GM19023 (cell line): ENCODE measurements around the gene RASSF10.
"Not testable (repeated sequence)": the region's sequence is repeated elsewhere in the genome, so short reads cannot be mapped to it uniquely, and the experiment has no call there.

Experiments used
- ATAC-seq: cut with Tn5 transposase; IDR thresholded peaks from one replicate; pipeline ENCODE4 v1.9.1; 2021; ENCODE audit warnings: mild to moderate bottlenecking, moderate library complexity; ENCODE audit not compliant: unreplicated experiment

RASSF10 gene

GRCh38 chr11:13019313-13019712 lies 10.2 kb downstream of the RASSF10 start:
- no peak for ATAC-seq

GRCh38 chr11:13023423-13023822 lies 14.3 kb downstream of the RASSF10 start:
- no peak for ATAC-seq

GRCh38 chr11:13026722-13027121 lies 17.6 kb downstream of the RASSF10 start:
- no peak for ATAC-seq

GRCh38 chr11:13028322-13028721 lies 19.2 kb downstream of the RASSF10 start:
- no peak for ATAC-seq

GRCh38 chr11:13029872-13030271 lies 20.8 kb downstream of the RASSF10 start:
- ATAC-seq, result no peak

GRCh38 chr11:13030857-13031256 lies 21.7 kb downstream of the RASSF10 start:
- ATAC-seq, result no peak

- ATAC-seq, result no peak
Observed at GRCh38 chr11:13031349-13031748, 22.2 kb downstream of the RASSF10 start.

GRCh38 chr11:13033760-13034533 lies 24.8 kb downstream of the RASSF10 start:
- ATAC-seq, result no peak

- no peak for ATAC-seq
Observed at GRCh38 chr11:13035711-13036110, 26.6 kb downstream of the RASSF10 start.

- no peak for ATAC-seq
Observed at GRCh38 chr11:13036235-13036634, 27.1 kb downstream of the RASSF10 start.

- no peak for ATAC-seq
Observed at GRCh38 chr11:13038366-13038765, 29.2 kb downstream of the RASSF10 start.

GRCh38 chr11:13039126-13039525 lies 30.0 kb downstream of the RASSF10 start:
- ATAC-seq, result no peak

GRCh38 chr11:13040969-13041561 lies 31.9 kb downstream of the RASSF10 start:
- no peak for ATAC-seq

GRCh38 chr11:13042873-13043342 lies 33.8 kb downstream of the RASSF10 start:
- ATAC-seq, result no peak

GRCh38 chr11:13043912-13044628 lies 35.0 kb downstream of the RASSF10 start:
- no peak for ATAC-seq

GRCh38 chr11:13045089-13045488 lies 36.0 kb downstream of the RASSF10 start:
- ATAC-seq, result not testable (repeated sequence)

- no peak for ATAC-seq
Observed at GRCh38 chr11:13045734-13046133, 36.6 kb downstream of the RASSF10 start.

- ATAC-seq, result no peak
Observed at GRCh38 chr11:13046637-13047570, 37.8 kb downstream of the RASSF10 start.

- no peak for ATAC-seq
Observed at GRCh38 chr11:13047884-13048283, 38.8 kb downstream of the RASSF10 start.

- ATAC-seq, result no peak
Observed at GRCh38 chr11:13051257-13051656, 42.1 kb downstream of the RASSF10 start.

GRCh38 chr11:13052130-13052571 lies 43.0 kb downstream of the RASSF10 start:
- no peak for ATAC-seq
